Vagina (tissue), 2 donors: Measurements from ENCODE around the gene KRT38. TPM values are rescaled to one million over a fixed set of nuclear protein-coding genes. Genes with fewer than 3 reads are reported as not detected.

ENCODE experiments used
- DNase-seq, 2 donors: peaks; one replicate each; pipeline ENCODE4 v3.0.0-alpha.2; 2017; ENCODE audit errors: extremely low spot score in 2 of 2
- H3K27ac ChIP-seq: fragments of 200-600 bp; sonication (generic); one replicate; pipeline ENCODE4 v1.5.1; 2019
- H3K27me3 ChIP-seq: fragments of 200-600 bp; sonication (generic); one replicate; pipeline ENCODE4 v1.5.1; 2019
- H3K36me3 ChIP-seq, 2 donors: fragments of 200-600 bp; sonication (generic); one replicate each; pipeline ENCODE4 v1.5.1; 2017 to 2019
- H3K4me1 ChIP-seq: fragments of 200-600 bp; sonication (generic); one replicate; pipeline ENCODE4 v1.5.1; 2019
- H3K4me3 ChIP-seq, 2 donors: fragments of 200-600 bp; sonication (generic); 1 replicate in 1 of 2; 2 replicates in 1 of 2; pipeline ENCODE4 v1.5.1; 2016 to 2019
- H3K9me3 ChIP-seq: fragments of 200-600 bp; sonication (generic); one replicate; pipeline ENCODE4 v1.5.1; 2019
- CTCF ChIP-seq, 3 experiments: fragments of 450-650 bp in 2 of 3; fragments of 200-600 bp in 1 of 3; sonication (generic) in 1 of 3; IDR thresholded peaks; one replicate each; pipeline ENCODE4 v1.5.1; 2017 to 2019; ENCODE audit warnings: antibody characterized with exemption in 3 of 3, mild to moderate bottlenecking in 2 of 3, moderate library complexity in 2 of 3
- POLR2A ChIP-seq, 2 donors: fragments of 450-650 bp; IDR thresholded peaks; one replicate each; pipeline ENCODE4 v1.6.1; 2017; ENCODE audit warnings: antibody characterized with exemption in 2 of 2, mild to moderate bottlenecking in 2 of 2, moderate library complexity in 2 of 2
- POLR2AphosphoS5 ChIP-seq, 2 donors: sonication (generic); formaldehyde crosslinking; IDR thresholded peaks; one replicate each; pipeline ENCODE4 v1.9.0; 2017; ENCODE audit warnings: antibody characterized with exemption in 2 of 2, mild to moderate bottlenecking in 2 of 2, low read depth in 1 of 2; ENCODE audit not compliant: insufficient read depth in 1 of 2
- intact Hi-C: fragments of 100-400 bp; cut with DNase I; formaldehyde crosslinking; loops from one replicate; pipeline ENCODE4 v1.15.1; 2023
- total RNA-seq: library from RNA; depleted of rRNA; stranded (reverse); fragments of >200 nt; gene quantifications from one replicate; pipeline ENCODE4 v1.2.3, GENCODE V29; 2016

KRT38 gene
- total RNA-seq: not detected

GRCh38 chr17:41440531-41441033 is at the start of gene KRT38:
KRT38 (minus strand) TSS chr17:41440983; CDS start chr17:41440921, 62 bp downstream.
- DNase-seq: no peak
- TF ChIP-seq POLR2A (IDR thresholded peaks at IDR 0.05) (no peak), CTCF (IDR thresholded peaks at IDR 0.05) (no peak), POLR2AphosphoS5 (IDR thresholded peaks at IDR 0.05; ENCODE audit: insufficient read depth in 1 of 2, low read depth in 1 of 2) (no peak)
- intact Hi-C loops: no loop called here
- Histone ChIP-seq H3K9me3 (no peaks in the 10 kb centered on the region), H3K36me3 (no peaks in the 10 kb centered on the region), H3K27me3 (no peaks in the 10 kb centered on the region), H3K4me1 (no peaks in the 10 kb centered on the region), H3K27ac (no peak within 1 kb of the TSS), H3K4me3 (no peak within 1 kb of the TSS)

- no peaks in the 10 kb centered on the region for H3K9me3 ChIP-seq
- intact Hi-C loops: no loop called here
- DNase-seq: no peak
- peak within 1 kb of the TSS; percentile 23 for H3K27ac ChIP-seq
- H3K4me3 ChIP-seq: no peak within 1 kb of the TSS
- H3K27me3 ChIP-seq: no peaks in the 10 kb centered on the region
- TF ChIP-seq POLR2A (IDR thresholded peaks at IDR 0.05) (no peak), POLR2AphosphoS5 (IDR thresholded peaks at IDR 0.05; ENCODE audit: insufficient read depth in 1 of 2, low read depth in 1 of 2) (no peak)
- H3K4me1 ChIP-seq: peaks cover 48% of the 10 kb centered on the region
- H3K36me3 ChIP-seq: no peaks in the 10 kb centered on the region
Measured at GRCh38 chr17:41489531-41489930, 48.7 kb upstream of the KRT38 start, which contains the start of gene KRT36. KRT36 (minus strand) TSS chr17:41489910; CDS start chr17:41489864, 46 bp downstream.

- TF ChIP-seq CTCF (IDR thresholded peaks at IDR 0.05): no peak
Measured at GRCh38 chr17:41486809-41487530, 46.2 kb upstream of the KRT38 start.

GRCh38 chr17:41486316-41486715 is 45.5 kb upstream of the KRT38 start:
- Histone ChIP-seq H3K4me1 (peaks cover 17% of the 10 kb centered on the region), H3K27me3 (no peaks in the 10 kb centered on the region), H3K9me3 (no peaks in the 10 kb centered on the region), H3K27ac (no peak overlapping the region), H3K36me3 (no peaks in the 10 kb centered on the region), H3K4me3 (no peak overlapping the region)
- TF ChIP-seq CTCF (IDR thresholded peaks at IDR 0.05) (no peak), POLR2A (IDR thresholded peaks at IDR 0.05) (no peak), POLR2AphosphoS5 (IDR thresholded peaks at IDR 0.05; ENCODE audit: insufficient read depth in 1 of 2, low read depth in 1 of 2) (no peak)
- DNase-seq: no peak
- intact Hi-C loops: no loop called here

More at GRCh38 chr17:41486809-41487530, 46.2 kb upstream of the KRT38 start:
- Histone ChIP-seq H3K27ac (no peak overlapping the region), H3K27me3 (no peaks in the 10 kb centered on the region), H3K4me3 (no peak overlapping the region), H3K9me3 (no peaks in the 10 kb centered on the region), H3K36me3 (no peaks in the 10 kb centered on the region), H3K4me1 (peaks cover 23% of the 10 kb centered on the region)
- intact Hi-C loops: no loop called here
- DNase-seq: no peak

- Histone ChIP-seq H3K27me3 (no peaks in the 10 kb centered on the region), H3K36me3 (no peaks in the 10 kb centered on the region), H3K4me3 (no peak overlapping the region), H3K9me3 (no peaks in the 10 kb centered on the region), H3K4me1 (peaks cover 6% of the 10 kb centered on the region), H3K27ac (no peak overlapping the region)
- no peak for DNase-seq
- no peak for TF ChIP-seq POLR2AphosphoS5 (IDR thresholded peaks at IDR 0.05; ENCODE audit: insufficient read depth in 1 of 2, low read depth in 1 of 2)
- no peak for TF ChIP-seq CTCF (IDR thresholded peaks at IDR 0.05)
- no peak for TF ChIP-seq POLR2A (IDR thresholded peaks at IDR 0.05)
- intact Hi-C loops: no loop called here
Measured at GRCh38 chr17:41484920-41485904, 44.4 kb upstream of the KRT38 start.
